ENCODE results near the gene CRNKL1.

Gene CRNKL1

GRCh38 chr20:20094410-20094809 lies 42.1 kb upstream of the CRNKL1 start:
- no peaks in the 10 kb centered on the region for H3K27me3 ChIP-seq (ENCODE audit: insufficient read depth, low read depth)
- no peak overlapping the region for H3K27ac ChIP-seq
- H4K20me1 ChIP-seq (ENCODE audit: insufficient read depth), result no peaks in the 10 kb centered on the region
- H3K9ac ChIP-seq, result no peak overlapping the region
- H3K4me1 ChIP-seq (ENCODE audit: low read depth, poor library complexity, severe bottlenecking), result no peaks in the 10 kb centered on the region
- H3K36me3 ChIP-seq (ENCODE audit: insufficient read depth), result no peaks in the 10 kb centered on the region
- no peak overlapping the region for H3K4me2 ChIP-seq
- no peaks in the 10 kb centered on the region for H3K79me2 ChIP-seq (ENCODE audit: insufficient read depth, low read depth)
- H3K4me3 ChIP-seq (IDR thresholded peaks at IDR 0.05; ENCODE audit: insufficient read depth, low read depth, low read length), result no peak overlapping the region
- no peak for TF ChIP-seq CTCF (conservative IDR thresholded peaks at IDR 0.05; ENCODE audit: low read depth, low read length)
- no peak overlapping the region for H2AFZ ChIP-seq (ENCODE audit: low read depth)

GRCh38 chr20:20092827-20093226 lies 40.6 kb upstream of the CRNKL1 start:
- Histone ChIP-seq H3K79me2 (ENCODE audit: insufficient read depth, low read depth) (no peaks in the 10 kb centered on the region), H3K27me3 (ENCODE audit: insufficient read depth, low read depth) (no peaks in the 10 kb centered on the region), H3K36me3 (ENCODE audit: insufficient read depth) (no peaks in the 10 kb centered on the region), H3K4me3 (IDR thresholded peaks at IDR 0.05; ENCODE audit: insufficient read depth, low read depth, low read length) (no peak overlapping the region), H4K20me1 (ENCODE audit: insufficient read depth) (no peaks in the 10 kb centered on the region), H3K4me2 (no peak overlapping the region), H3K27ac (no peak overlapping the region), H2AFZ (ENCODE audit: low read depth) (no peak overlapping the region), H3K4me1 (ENCODE audit: low read depth, poor library complexity, severe bottlenecking) (no peaks in the 10 kb centered on the region), H3K9ac (no peak overlapping the region)
- TF ChIP-seq CTCF (conservative IDR thresholded peaks at IDR 0.05; ENCODE audit: low read depth, low read length), result no peak

GRCh38 chr20:20089939-20090338 lies 37.7 kb upstream of the CRNKL1 start:
- H3K79me2 ChIP-seq (ENCODE audit: insufficient read depth, low read depth), result no peaks in the 10 kb centered on the region
- H3K4me2 ChIP-seq, result no peak overlapping the region
- H2AFZ ChIP-seq (ENCODE audit: low read depth), result no peak overlapping the region
- no peaks in the 10 kb centered on the region for H3K36me3 ChIP-seq (ENCODE audit: insufficient read depth)
- no peak overlapping the region for H3K4me3 ChIP-seq (IDR thresholded peaks at IDR 0.05; ENCODE audit: insufficient read depth, low read depth, low read length)
- no peaks in the 10 kb centered on the region for H3K4me1 ChIP-seq (ENCODE audit: low read depth, poor library complexity, severe bottlenecking)
- H3K27ac ChIP-seq, result no peak overlapping the region
- no peaks in the 10 kb centered on the region for H3K27me3 ChIP-seq (ENCODE audit: insufficient read depth, low read depth)
- no peak overlapping the region for H3K9ac ChIP-seq
- no peak for TF ChIP-seq CTCF (conservative IDR thresholded peaks at IDR 0.05; ENCODE audit: low read depth, low read length)
- H4K20me1 ChIP-seq (ENCODE audit: insufficient read depth), result no peaks in the 10 kb centered on the region

- Histone ChIP-seq H3K4me1 (ENCODE audit: low read depth, poor library complexity, severe bottlenecking) (no peaks in the 10 kb centered on the region), H4K20me1 (ENCODE audit: insufficient read depth) (no peaks in the 10 kb centered on the region), H3K9ac (no peak overlapping the region), H3K79me2 (ENCODE audit: insufficient read depth, low read depth) (no peaks in the 10 kb centered on the region), H3K27ac (no peak overlapping the region), H2AFZ (ENCODE audit: low read depth) (no peak overlapping the region), H3K4me3 (IDR thresholded peaks at IDR 0.05; ENCODE audit: insufficient read depth, low read depth, low read length) (no peak overlapping the region), H3K36me3 (ENCODE audit: insufficient read depth) (no peaks in the 10 kb centered on the region), H3K4me2 (no peak overlapping the region), H3K27me3 (ENCODE audit: insufficient read depth, low read depth) (no peaks in the 10 kb centered on the region)
- no peak for TF ChIP-seq CTCF (conservative IDR thresholded peaks at IDR 0.05; ENCODE audit: low read depth, low read length)
Observed at GRCh38 chr20:20089018-20089417, 36.8 kb upstream of the CRNKL1 start.

- Histone ChIP-seq H3K36me3 (ENCODE audit: insufficient read depth) (no peaks in the 10 kb centered on the region), H4K20me1 (ENCODE audit: insufficient read depth) (no peaks in the 10 kb centered on the region), H3K4me2 (no peak overlapping the region), H3K4me3 (IDR thresholded peaks at IDR 0.05; ENCODE audit: insufficient read depth, low read depth, low read length) (no peak overlapping the region), H3K4me1 (ENCODE audit: low read depth, poor library complexity, severe bottlenecking) (no peaks in the 10 kb centered on the region), H3K27me3 (ENCODE audit: insufficient read depth, low read depth) (no peaks in the 10 kb centered on the region), H3K27ac (no peak overlapping the region), H3K9ac (no peak overlapping the region), H2AFZ (ENCODE audit: low read depth) (no peak overlapping the region), H3K79me2 (ENCODE audit: insufficient read depth, low read depth) (no peaks in the 10 kb centered on the region)
- no peak for TF ChIP-seq CTCF (conservative IDR thresholded peaks at IDR 0.05; ENCODE audit: low read depth, low read length)
Observed at GRCh38 chr20:20085812-20086211, 33.5 kb upstream of the CRNKL1 start.
